Activated CD4-positive, CD25-positive, alpha-beta regulatory T cell treated with anti-CD3 and anti-CD28 coated beads, Interleukin-2, amount 50 U/mL, for 24 hours (primary cell): ENCODE data around the gene MYO5C.
"Not testable (repeated sequence)": the region's sequence is repeated elsewhere in the genome, so short reads cannot be mapped to it uniquely, and the experiment has no call there.

Source experiments
- ATAC-seq, 2 donors: fragments of 150-1000 bp; cut with Tn5 transposase; one replicate each; pipeline ENCODE4 v1.10.0; 2021; ENCODE audit warnings: mild to moderate bottlenecking in 1 of 2, moderate library complexity in 1 of 2

Gene MYO5C

DNA sequence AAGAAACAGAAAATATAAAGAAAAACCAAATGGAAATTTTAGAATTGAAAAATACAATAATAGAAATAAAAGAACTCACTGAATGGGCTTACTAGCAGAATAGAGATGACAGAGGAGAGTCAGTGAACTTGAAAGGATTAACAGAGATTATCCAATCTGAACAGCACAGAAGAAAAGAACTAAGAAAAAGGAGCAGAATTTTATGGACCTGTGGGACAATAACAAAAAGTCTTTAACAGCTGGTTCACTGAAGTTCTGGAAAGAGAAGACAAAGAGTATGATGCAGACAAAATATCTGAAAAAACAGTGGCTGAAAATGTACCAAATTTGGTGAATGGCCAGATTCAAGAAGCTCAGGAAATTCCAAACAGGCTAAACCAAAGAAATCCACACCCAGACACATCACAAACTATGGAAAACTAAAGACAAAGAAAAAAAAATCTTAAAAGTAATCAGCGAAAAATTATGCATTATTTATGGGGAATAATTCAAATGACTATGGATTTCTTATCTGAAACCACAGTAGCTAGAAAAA lies 94.7 kb downstream of the MYO5C start:
- no peak for ATAC-seq

DNA sequence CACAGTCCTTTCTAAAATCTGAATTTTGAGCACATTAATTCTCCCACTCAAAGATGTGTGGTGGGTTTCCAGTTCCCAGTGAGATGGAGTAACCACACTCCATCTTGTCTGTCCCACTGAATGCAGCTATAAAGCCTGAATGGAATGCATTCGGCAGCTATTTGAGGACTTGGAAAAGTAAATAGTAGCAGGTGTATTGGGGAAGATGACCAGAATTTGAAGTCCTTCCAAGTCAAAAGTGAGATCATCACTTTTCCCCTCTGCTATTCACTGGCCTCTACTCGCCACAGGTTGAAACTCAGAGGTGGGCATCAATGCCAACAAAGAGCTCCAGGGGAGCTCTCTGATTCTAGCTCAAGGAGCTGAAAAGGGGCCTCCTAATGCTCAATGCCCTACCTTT lies 96.3 kb downstream of the MYO5C start:
- no peak for ATAC-seq

- ATAC-seq: no peak
These were observed 98.7 kb downstream of the MYO5C start for GRCh38 chr15:52196891-52197290.

DNA sequence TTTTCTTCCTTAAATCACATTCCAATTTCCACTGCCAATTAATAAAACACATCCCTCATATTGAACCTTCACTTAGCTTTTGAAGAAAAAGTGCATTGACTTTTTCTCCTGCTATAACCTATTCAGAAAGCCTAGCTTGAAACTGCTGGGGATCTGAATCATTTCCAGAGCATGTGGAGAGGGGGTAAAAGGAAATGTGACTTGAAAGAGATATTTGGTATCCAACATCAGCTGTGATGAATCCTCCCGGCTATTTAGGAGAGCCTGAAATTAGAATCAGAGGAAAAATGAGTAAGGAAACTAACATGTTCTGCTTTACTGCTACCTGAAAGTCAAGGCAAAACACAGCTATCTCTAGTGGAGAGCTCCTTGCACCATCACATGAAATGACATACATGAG lies 101.8 kb downstream of the MYO5C start:
- ATAC-seq: no peak

DNA sequence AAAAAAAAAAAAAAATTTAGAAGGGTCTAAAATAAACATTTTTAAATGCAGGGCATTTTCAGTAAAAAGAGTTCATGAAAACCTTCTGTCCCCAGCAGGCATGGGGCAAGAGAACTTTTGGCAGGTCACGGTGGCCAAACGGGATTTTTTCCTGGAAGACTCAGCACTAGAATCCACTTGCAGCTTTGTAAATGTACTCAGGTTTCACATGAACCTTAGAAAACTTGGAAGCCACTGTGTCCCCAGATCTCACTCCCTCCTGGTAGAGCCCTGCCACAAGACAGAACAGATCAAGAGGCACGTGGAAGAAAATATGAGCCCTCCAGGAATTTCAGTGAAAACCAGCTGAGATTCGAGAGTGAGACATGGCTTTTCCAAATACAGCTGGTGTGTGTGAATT lies 102.3 kb downstream of the MYO5C start:
- no peak for ATAC-seq

DNA sequence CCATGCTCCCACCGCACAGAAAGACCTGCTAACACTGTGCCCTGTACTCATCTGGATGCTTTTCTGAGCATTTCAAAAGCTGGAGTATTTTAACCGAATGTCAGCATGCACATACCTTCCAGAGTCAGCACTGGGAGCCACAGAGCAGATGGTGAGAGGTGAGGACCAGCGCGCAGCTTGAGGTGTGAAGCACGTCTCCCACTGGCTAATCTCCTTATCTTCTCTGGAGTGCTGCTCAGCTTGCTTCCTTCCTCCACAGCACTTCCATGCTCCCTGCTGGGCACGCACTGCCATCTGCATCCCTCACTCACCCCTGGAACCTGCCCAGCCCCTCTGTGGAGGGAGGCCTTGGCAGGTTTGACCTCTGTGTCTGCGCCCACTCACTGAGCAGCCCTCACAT lies 104.4 kb downstream of the MYO5C start, which contains the start of gene GNB5:
TSS of gene GNB5 (minus strand) at position 186 of the 400 bp plus-strand sequence. CDS start 6,716 bp downstream, outside the sequence.
- no peak for ATAC-seq

DNA sequence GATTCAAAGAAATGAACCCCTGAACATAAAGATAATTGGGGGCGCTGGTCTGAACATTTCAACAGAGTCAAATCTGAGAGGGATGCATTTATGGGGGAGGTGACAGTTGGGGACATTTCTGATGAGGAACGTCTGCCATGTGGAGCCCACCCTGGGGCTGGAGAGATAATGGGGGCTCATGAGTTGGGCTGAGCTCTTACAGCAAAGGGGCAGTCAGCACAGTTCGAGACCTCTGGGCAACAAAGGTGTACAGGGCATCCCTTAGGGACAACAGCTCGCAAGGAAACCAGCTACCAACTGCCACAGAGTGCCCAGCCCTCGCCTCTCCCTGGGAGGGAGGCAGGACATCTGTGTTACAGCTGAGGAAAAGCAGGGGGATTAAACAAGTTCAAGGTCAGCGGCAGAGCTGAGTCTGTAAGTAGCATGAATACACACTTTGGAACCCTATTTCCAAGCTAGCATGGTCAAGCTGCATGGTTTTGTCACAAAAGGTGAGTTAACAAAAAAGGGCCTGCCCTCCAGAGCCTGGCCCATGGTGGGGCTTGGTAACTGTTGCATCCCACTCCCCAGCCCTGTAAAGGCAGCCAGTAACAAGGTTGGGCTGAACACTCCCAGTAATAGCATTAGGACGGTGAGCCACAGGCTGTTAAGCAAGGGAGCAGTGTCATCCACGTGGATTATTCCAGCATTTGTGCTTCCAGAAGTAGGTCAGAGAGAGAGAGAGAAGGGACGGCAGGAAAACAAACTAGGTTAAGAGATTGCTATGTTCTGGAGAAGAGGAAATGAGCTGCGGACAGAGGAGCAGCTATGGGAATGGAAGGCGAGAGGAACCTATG lies 108.7 kb downstream of the MYO5C start:
- ATAC-seq: no peak

DNA sequence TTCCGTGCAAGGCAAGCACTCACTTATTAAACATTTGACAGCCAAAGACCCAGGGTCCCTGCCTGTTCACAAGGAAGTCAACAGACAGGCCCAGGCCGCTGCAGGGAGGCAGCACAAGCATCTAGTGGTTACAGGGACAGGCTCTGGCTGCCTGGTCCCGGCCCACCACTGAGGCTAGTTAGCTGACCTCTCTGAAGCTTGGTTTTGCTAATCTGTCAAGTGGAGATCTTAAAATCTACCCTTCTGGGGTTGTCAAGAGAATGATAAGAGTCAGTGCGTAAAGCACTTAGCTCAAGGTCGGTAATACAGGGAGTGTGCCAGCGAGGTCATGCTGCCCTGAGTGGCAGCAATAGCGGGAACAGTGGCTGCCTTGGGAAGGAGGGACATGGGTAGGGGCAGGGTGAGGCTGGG lies 110.4 kb downstream of the MYO5C start:
- ATAC-seq: no peak

GRCh38 chr15:52184721-52185120 lies 110.9 kb downstream of the MYO5C start:
- no peak for ATAC-seq

GRCh38 chr15:52183562-52184173 lies 111.9 kb downstream of the MYO5C start:
- no peak for ATAC-seq

DNA sequence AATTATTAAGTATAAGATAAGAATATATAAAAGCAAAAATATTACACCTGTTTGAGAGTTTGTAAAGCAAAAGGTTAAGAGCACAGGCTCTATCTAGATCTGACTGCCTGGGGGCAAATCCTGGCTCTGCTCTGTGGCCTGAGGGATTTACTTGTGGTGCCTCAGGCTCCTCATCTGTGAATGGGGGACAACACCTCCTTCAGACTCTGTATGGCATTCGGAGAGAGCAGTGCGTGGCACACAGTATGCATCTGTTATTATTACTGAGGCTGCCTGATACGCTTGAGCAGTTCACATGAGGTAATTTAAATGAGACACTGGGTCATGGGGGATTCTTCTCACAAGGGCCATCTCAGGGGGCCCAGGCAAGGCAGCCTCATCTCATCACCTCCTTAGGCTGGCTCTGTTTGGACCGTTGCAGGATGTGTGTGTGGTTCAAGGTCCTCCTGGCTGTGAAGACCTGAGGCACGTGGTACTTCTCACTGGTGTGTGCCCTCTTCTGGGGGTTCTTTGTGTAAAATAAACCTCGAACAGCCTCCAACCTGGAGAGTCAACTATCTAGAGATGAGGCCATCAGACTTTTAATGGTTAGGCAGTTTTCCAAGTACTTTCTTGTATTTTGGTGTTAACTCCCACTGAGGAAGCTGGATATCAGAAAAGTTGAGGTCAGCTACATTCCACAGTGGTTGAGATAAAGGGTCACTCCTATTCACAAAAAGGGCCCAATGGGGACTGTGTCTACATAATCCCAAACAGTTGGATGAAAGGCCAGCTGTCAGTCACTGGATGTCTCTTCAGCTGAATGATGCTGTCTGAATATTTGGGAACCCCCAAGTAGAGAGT lies 113.4 kb downstream of the MYO5C start:
- ATAC-seq: no peak

GRCh38 chr15:52180851-52181450 lies 114.7 kb downstream of the MYO5C start:
- no peak for ATAC-seq

- peak; percentile 8 to 10 for ATAC-seq
These were observed 115.3 kb downstream of the MYO5C start for GRCh38 chr15:52180196-52180835.

- peak; percentile 93 to 94 for ATAC-seq
These were observed 116.1 kb downstream of the MYO5C start for GRCh38 chr15:52179278-52180195.

GRCh38 chr15:52178765-52179164 lies 116.8 kb downstream of the MYO5C start:
- no peak for ATAC-seq

DNA sequence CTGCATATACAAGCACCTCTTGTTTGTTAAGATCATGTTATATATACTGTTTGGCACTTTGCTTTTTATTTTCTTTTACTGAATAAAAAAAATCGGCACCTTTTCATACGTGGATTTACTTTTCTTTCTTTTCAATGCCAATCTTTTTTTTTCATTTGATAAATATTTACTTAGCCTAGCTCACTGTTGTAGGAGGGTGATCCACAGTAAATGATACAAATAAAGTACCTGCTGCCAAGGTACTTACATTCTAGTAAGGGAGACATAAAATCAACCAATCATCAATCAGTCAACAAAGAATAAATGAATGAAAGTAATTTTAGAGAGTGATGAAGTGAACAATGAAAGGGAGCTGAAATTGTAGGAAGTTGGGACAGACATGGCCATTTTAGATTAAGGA lies 122.7 kb downstream of the MYO5C start:
- ATAC-seq: no peak

DNA sequence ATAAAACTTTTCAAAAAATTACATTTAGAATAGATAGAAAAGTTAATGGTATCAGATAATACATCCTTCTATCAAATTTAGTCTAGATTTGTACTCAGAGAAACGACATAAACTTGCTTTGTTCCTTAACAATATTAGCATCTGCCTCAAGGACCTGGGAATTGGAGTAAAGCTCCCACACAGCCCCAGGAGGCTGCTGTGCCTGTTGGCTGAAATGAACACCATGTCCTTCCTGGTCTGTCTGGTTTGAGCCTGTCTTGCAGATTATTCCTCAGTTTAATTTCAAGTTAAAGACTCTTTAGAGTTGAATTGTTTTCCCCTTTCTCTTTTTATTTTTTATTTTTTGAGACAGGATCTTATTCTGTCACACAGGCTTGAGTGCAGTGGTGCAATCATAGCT lies 123.8 kb downstream of the MYO5C start:
- no peak for ATAC-seq

DNA sequence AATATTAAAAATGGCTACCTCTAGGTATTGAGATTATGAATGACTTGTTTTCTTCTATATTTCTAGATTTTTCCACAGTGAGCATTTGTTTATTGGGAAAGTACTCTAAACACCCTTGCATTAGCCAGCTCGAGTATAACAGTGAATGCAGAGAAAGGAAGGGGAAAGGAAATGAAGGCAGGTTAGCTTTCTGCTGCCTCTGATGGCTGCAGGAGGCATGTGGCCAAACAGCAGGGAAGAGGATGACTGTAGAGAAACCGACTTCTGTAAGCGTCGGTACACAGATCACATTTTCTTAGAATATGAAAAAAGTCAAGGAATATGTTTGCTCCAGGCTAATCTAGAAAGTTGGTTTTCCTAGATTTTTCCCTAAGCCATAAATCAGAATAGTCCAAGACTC lies 124.2 kb downstream of the MYO5C start:
- ATAC-seq: no peak

- ATAC-seq: not testable (repeated sequence)
These were observed 125.4 kb downstream of the MYO5C start for GRCh38 chr15:52170199-52170598.

DNA sequence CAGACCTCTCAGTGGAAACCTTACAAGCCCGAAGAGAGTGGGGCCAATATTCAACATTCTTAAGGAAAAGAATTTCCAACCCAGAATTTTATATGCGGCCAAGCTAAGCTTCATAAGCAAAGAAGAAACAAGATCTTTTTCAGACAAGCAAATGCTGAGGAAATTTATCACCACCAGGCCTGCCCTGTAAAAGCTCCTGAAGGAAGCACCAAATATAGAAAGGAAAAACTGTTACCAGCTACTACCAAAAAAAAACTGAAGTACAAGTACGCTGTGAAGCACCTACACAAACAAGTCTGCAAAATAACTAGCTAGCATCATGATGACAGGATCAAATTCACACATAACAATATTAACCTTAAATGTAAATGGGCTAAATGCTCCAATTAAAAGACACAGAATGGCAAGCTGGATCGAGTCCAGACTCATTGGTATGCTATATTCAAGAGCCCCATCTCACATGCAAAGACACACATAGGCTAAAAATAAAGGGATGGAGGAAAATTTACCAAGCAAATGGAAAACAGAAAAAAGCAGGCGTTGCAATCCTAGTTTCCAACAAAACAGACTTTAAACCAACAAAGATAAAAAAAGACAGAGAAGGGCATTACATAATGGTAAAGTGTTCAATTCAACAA lies 130.0 kb downstream of the MYO5C start:
- ATAC-seq: not testable (repeated sequence)
